Hepatocyte (in vitro differentiated cells): ENCODE data around the gene NFYC. TPM values are rescaled to one million over a fixed set of nuclear protein-coding genes. Genes with fewer than 3 reads are reported as not detected.

Source experiments
- DNase-seq: peaks from one replicate; pipeline ENCODE4 v3.0.0-alpha.2; 2016; ENCODE audit warnings: low spot score
- H2AFZ ChIP-seq: fragments of 200-600 bp; sonication (generic); 2 replicates; pipeline ENCODE4 v1.6.0; 2016; ENCODE audit warnings: antibody characterized with exemption, mild to moderate bottlenecking
- H3K27ac ChIP-seq: fragments of 200-600 bp; sonication (generic); 2 replicates; pipeline ENCODE4 v1.5.1; 2016; ENCODE audit warnings: mild to moderate bottlenecking
- H3K27me3 ChIP-seq: fragments of 200-600 bp; sonication (generic); 2 replicates; pipeline ENCODE4 v1.6.1; 2016
- H3K36me3 ChIP-seq: fragments of 200-600 bp; sonication (generic); replicated peaks from 2 replicates; pipeline ENCODE4 v1.5.1; 2016; ENCODE audit warnings: low read depth; ENCODE audit not compliant: insufficient read depth
- H3K4me1 ChIP-seq: fragments of 200-600 bp; sonication (generic); 2 replicates; pipeline ENCODE4 v1.5.1; 2016; ENCODE audit warnings: mild to moderate bottlenecking, moderate library complexity; ENCODE audit not compliant: insufficient read depth
- H3K4me2 ChIP-seq: fragments of 200-600 bp; sonication (generic); 2 replicates; pipeline ENCODE4 v1.6.0; 2016
- H3K4me3 ChIP-seq: fragments of 200-600 bp; sonication (generic); 2 replicates; pipeline ENCODE4 v1.5.1; 2016; ENCODE audit warnings: mild to moderate bottlenecking
- H3K79me2 ChIP-seq: fragments of 200-600 bp; sonication (generic); 2 replicates; pipeline ENCODE4 v1.6.0; 2017; ENCODE audit warnings: mild to moderate bottlenecking
- H3K9me2 ChIP-seq: fragments of 200-600 bp; sonication (generic); replicated peaks from 2 replicates; pipeline ENCODE4 v1.6.0; 2017; ENCODE audit warnings: mild to moderate bottlenecking; ENCODE audit not compliant: insufficient read depth
- H3K9me3 ChIP-seq: fragments of 200-600 bp; sonication (generic); 2 replicates; pipeline ENCODE4 v1.5.1; 2016; ENCODE audit warnings: low read depth, mild to moderate bottlenecking
- H4K20me1 ChIP-seq: fragments of 200-600 bp; sonication (generic); 2 replicates; pipeline ENCODE4 v1.6.0; 2016; ENCODE audit warnings: mild to moderate bottlenecking; ENCODE audit not compliant: insufficient read depth, poor library complexity, severe bottlenecking
- CTCF ChIP-seq: fragments of 200-600 bp; sonication (generic); IDR thresholded peaks from 2 replicates; pipeline ENCODE4 v1.5.1; 2016; ENCODE audit warnings: antibody characterized with exemption, mild to moderate bottlenecking; ENCODE audit not compliant: poor library complexity
- EZH2 ChIP-seq: fragments of 200-600 bp; sonication (generic); IDR thresholded peaks from 2 replicates; pipeline ENCODE4 v1.6.1; 2016; ENCODE audit warnings: antibody characterized with exemption, mild to moderate bottlenecking, borderline replicate concordance
- EZH2phosphoT487 ChIP-seq: fragments of 200-600 bp; sonication (generic); IDR thresholded peaks from one replicate; pipeline ENCODE4 v1.6.1; 2018; ENCODE audit warnings: antibody characterized with exemption, mild to moderate bottlenecking, low read depth, moderate library complexity; ENCODE audit not compliant: unreplicated experiment, severe bottlenecking
- WGBS: methylation state at CpG from one replicate; pipeline ENCODE4 v1.1.6; 2016; ENCODE audit warnings: low lambda C conversion rate; ENCODE audit errors: missing lambda C conversion rate; 5-methylcytosine and 5-hydroxymethylcytosine counted together
- microRNA counts: library from miRNA; unstranded; fragments of <30 nt; microRNA quantifications from one replicate; lab custom pipeline; 2017
- microRNA-seq: library from miRNA; unstranded; fragments of <30 nt; microRNA quantifications from one replicate; pipeline ENCODE4, GENCODE V29; 2017
- polyA plus RNA-seq: library from polyadenylated mRNA; unstranded; fragments of >200 nt; fragmentation: Nextera tagmentation; extraction: Ambion mirVana; gene quantifications from 2 replicates; pipeline ENCODE4 v1.2.1, GENCODE V29; 2016
- small RNA-seq: library from RNA; depleted of rRNA; stranded (forward); fragments of <200 nt; gene quantifications from one replicate; pipeline ENCODE3, GENCODE V24; 2014
- total RNA-seq: library from RNA; depleted of rRNA; stranded (reverse); fragments of >200 nt; gene quantifications from 2 replicates; pipeline ENCODE4 v1.2.3, GENCODE V29; 2014

NFYC gene
- total and polyA plus RNA-seq, 2 experiments from 2014 or later: 44.1 to 52.5 TPM

GRCh38 chr1:40820251-40820797 is 128.8 kb downstream of the NFYC start:
- TF ChIP-seq EZH2: no peak
- TF ChIP-seq CTCF: no peak
- TF ChIP-seq EZH2phosphoT487: no peak
- Histone ChIP-seq H4K20me1 (no peaks in the 10 kb centered on the region), H3K27ac (no peak overlapping the region), H3K27me3 (peaks cover 14% of the 10 kb centered on the region), H3K9me3 (no peaks in the 10 kb centered on the region), H3K36me3 (no peaks in the 10 kb centered on the region), H3K9me2 (no peaks in the 10 kb centered on the region), H2AFZ (no peak overlapping the region), H3K4me2 (no peak overlapping the region), H3K79me2 (no peaks in the 10 kb centered on the region), H3K4me1 (peaks cover 10% of the 10 kb centered on the region), H3K4me3 (no peak overlapping the region)
- 89% methylated on average over 3 of the region's 3 CpGs for WGBS
- no peak for DNase-seq

MicroRNAs within 50 kb of the gene (microRNA counts, 767-probe panel; counts per million panel counts)
- microRNA hsa-miR-30c-5p (lab: Ali Mortazavi, UCI) (6,160 counts per million, percentile 26 among the panel's probes with 10 or more counts), microRNA hsa-miR-30e-5p (lab: Ali Mortazavi, UCI) (4,936 counts per million, percentile 17 among the panel's probes with 10 or more counts)

Small RNA genes lying within 50 kb of the gene (microRNA-seq; reads per million reads assigned to microRNA genes)
- gene MIR30C1: 113 reads per million, percentile 62 among the genes with 10 or more reads in this experiment
- gene MIR30E: 10,209 reads per million, percentile 94 among the genes with 10 or more reads in this experiment

Small RNA genes lying within 50 kb of the gene (small RNA-seq; reads per million reads assigned to genes)
- gene MIR30C1 (11.1 reads per million, percentile 95 among the genes with 10 or more reads in this experiment), gene MIR30E (1,103 reads per million, percentile 99 among the genes with 10 or more reads in this experiment), gene RN7SL326P (not detected)

Other genes starting within 250 kb of the NFYC start
- gene ZFP69B, start 241.2 kb upstream of the NFYC start, total RNA-seq: 3.2 and 5.0 TPM in 2 replicates
- 1.1 and 4.8 TPM in 2 replicates for gene ZFP69B, start 241.2 kb upstream of the NFYC start, polyA plus RNA-seq
- 2.1 and 2.3 TPM in 2 replicates for gene ZFP69, start 214.4 kb upstream of the NFYC start, total RNA-seq
- 1.3 and 1.4 TPM in 2 replicates for gene ZFP69, start 214.4 kb upstream of the NFYC start, polyA plus RNA-seq
- gene EXO5, start 182.9 kb upstream of the NFYC start, total RNA-seq: 8.9 and 13.2 TPM in 2 replicates
- 4.3 and 7.8 TPM in 2 replicates for gene EXO5, start 182.9 kb upstream of the NFYC start, polyA plus RNA-seq
- gene ZNF684, start 160.1 kb upstream of the NFYC start, total RNA-seq: 5.3 and 9.6 TPM in 2 replicates
- gene ZNF684, start 160.1 kb upstream of the NFYC start, polyA plus RNA-seq: 1.8 and 3.3 TPM in 2 replicates
- gene RIMS3, start 26.0 kb upstream of the NFYC start, total RNA-seq: 1.0 and 1.6 TPM in 2 replicates
- 0.32 and 1.4 TPM in 2 replicates for gene RIMS3, start 26.0 kb upstream of the NFYC start, polyA plus RNA-seq
- not detected in 2 replicates for gene KCNQ4, start 92.1 kb downstream of the NFYC start, total RNA-seq
- gene KCNQ4, start 92.1 kb downstream of the NFYC start, polyA plus RNA-seq: not detected in 2 replicates
- gene CITED4, start 170.7 kb downstream of the NFYC start, total RNA-seq: 3.9 and 6.8 TPM in 2 replicates
- 29.0 and 30.0 TPM in 2 replicates for gene CITED4, start 170.7 kb downstream of the NFYC start, polyA plus RNA-seq